HG03196 (cell line): Measurements from ENCODE around the gene TPO.
"Not testable (repeated sequence)": the region's sequence is repeated elsewhere in the genome, so short reads cannot be mapped to it uniquely, and the experiment has no call there.

Source experiments
- ATAC-seq: cut with Tn5 transposase; IDR thresholded peaks from one replicate; pipeline ENCODE4 v1.9.1; 2021; ENCODE audit not compliant: unreplicated experiment

TPO gene

DNA sequence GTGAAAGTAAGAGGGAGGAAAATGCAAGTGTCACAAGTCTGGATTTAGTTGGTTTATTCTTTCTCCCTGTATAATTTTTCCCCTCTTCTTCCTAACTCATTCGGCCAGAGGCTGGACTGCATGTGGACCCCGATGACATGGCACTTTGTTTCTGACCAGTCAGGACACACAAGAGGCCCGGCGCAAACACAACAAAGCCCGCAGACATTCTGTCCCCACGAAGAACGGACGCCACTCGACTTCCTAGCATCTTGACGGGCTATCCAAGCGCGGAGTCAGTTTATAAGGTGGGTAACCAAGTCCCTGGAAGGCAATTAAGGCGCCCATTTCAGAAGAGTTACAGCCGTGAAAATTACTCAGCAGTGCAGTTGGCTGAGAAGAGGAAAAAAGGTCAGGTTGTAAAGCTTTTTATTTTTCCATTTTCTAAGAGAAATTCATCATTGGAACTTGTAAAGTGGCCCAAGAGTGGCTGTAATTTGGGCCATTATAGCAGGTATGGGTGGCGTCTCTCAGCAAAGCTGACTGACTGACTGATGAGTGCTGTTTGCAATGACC lies at the start of gene TPO:
TPO (plus strand) TSS at position 308 of the 555 bp plus-strand sequence. CDS start 946 bp downstream, outside the sequence.
- no peak for ATAC-seq

- ATAC-seq: no peak
These were observed 46.6 kb upstream of the TPO start for GRCh38 chr2:1366546-1367134.

DNA sequence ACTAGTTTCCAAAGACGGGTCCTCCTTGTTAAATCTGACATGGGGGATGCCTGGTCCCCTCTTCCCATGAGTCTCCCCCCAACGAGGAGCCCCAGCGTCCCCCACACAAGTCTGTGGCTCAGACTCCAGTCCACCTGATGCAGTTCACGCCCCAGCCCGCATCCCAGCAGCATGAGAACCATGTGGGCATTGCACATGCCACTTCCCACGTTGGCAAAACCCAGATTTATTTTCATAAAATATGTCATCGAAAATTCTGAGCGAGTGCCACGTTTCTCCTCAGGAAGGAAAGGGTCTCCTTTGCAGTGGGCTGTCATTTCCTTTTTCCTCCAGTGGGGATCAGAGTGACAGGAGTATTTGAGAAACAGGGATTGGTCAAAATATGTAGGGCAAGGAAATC lies 45.7 kb upstream of the TPO start:
- no peak for ATAC-seq

- no peak for ATAC-seq
These were observed 43.4 kb upstream of the TPO start for GRCh38 chr2:1369905-1370304.

DNA sequence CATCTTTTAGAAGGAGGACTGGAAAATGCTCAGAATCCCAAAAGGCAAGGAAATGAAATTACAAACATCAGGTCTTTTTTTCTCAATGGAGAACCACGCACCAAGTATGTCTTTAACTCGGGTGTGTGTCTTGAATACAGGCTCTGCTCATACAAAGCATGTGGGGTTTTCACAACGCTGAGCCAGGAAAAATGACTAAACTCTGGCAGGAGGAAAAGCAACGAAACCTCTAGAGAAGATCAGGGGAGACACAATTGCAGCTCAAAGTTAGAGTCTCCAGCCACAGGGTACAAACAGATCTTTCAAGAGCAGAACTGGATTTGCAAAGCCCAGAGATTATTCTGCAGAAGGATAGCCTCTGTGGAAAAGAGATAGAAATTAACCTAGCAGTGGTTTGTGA lies 42.8 kb upstream of the TPO start:
- ATAC-seq: no peak

GRCh38 chr2:1371082-1371481 lies 42.2 kb upstream of the TPO start:
- no peak for ATAC-seq

DNA sequence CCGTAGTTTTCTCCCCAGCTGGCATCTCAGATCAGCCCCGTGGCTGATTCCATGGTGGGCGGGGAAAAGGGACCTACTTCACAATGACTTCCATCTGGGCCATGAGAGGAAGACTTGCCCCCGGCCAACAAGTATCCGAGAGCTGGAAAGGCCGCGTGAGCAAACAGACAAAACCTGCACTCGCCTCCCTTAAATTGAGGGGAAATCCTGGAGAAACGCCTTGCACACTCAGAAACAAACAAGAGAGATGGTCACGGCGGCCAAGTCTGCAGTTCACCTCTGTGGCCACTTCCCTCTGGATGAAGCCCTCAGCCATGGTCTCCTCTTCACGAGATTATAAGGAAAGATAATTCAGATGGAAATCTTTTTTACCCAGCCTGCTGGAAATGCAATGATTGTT lies 39.4 kb upstream of the TPO start:
- no peak for ATAC-seq

GRCh38 chr2:1374287-1374686 lies 39.0 kb upstream of the TPO start:
- no peak for ATAC-seq

DNA sequence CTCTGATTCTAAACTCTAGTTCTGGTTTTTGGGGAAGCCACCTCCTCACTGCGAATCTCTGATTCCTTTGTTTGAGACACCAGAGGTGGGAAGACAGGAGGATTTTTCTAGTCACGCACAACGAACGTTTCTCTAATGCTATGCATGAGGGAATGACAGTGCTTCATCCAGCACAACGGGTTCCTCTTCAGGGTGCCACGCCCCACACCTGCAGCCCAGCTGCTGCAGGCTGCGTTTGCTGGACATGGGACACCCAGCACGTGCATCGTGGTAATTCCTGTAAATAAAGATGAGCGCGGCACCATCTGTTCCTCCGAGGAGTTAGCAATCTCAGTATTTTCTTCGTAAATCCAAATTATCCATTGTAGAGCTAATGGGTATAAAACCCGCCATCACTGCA lies 37.5 kb upstream of the TPO start:
- ATAC-seq: no peak

DNA sequence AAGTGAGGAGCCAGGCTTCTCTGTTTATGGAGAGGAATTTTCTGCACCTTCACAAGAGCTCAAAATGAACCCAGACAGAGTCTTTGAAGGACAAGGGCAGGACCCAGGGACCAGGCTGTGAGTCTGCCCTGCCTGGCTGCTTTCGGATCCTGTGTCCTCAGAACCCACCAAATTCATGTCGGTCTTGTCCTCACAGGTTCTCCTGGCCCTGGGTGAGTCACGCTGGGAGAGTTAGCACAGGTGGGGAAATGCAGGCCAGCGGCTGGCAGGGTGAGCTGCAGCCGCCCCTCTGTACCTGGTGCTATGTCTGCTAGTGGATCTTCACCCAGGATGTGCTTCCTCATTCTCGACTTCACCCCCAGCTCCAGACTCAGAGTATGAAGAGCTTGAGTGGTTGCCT lies 35.8 kb upstream of the TPO start:
- ATAC-seq: no peak

DNA sequence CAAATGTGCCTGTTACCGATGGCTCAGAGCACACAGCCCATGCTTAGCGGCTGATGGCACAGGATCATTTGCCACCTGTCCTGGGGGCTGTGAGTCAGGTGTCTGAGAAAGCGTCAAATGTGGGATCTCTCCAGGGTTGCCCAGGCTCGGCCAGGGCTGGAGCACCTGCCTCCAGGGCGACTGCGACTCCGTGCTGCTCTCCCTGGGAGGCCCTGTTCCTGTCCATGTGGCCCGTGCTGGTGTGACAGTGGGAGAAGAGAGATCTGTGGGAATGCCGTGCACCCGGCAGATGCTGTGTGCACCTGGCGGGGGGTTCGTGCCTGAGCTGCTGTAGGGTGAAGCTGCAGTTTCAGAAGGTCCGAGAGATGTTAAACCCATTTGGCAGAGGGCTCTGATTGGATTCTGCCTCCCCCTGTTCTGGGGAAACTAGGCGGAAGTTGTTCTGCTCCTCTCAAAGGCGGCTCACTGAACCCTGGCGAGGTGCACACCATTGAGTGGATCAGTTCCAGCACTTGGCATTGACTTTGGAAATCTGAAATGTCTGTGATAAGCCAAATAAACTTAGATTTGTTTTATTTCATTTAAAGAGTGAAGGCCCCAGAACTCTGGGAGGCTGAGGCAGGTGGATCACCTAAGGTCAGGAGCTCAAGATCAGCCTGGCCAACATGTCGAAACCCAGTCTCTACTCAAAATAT lies 34.7 kb upstream of the TPO start:
- no peak for ATAC-seq

DNA sequence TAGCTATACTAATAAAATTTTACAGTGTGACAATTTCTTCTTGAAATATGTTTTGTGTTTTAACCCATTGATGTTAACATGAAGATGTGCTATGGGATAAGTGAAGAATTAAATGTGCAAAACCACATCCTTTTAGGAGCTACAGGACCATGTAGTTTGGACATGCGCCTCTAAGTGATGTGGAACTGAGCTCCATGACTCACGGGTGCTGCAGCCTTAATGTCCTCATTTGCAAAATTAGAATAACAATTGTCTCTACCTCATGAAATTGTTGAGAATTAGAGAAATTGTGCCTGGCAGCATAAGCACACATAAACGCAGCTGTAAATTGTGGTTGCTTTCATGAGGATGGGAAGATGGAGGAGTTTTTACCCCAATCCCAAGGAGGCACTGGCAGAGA lies 31.6 kb upstream of the TPO start:
- no peak for ATAC-seq

GRCh38 chr2:1387954-1388725 lies 25.1 kb upstream of the TPO start:
- not testable (repeated sequence) for ATAC-seq

GRCh38 chr2:1390118-1390517 lies 23.1 kb upstream of the TPO start:
- ATAC-seq: not testable (repeated sequence)

GRCh38 chr2:1393321-1393720 lies 19.9 kb upstream of the TPO start:
- no peak for ATAC-seq

GRCh38 chr2:1394709-1395408 lies 18.4 kb upstream of the TPO start:
- ATAC-seq: no peak

GRCh38 chr2:1397350-1397749 lies 15.9 kb upstream of the TPO start:
- no peak for ATAC-seq

DNA sequence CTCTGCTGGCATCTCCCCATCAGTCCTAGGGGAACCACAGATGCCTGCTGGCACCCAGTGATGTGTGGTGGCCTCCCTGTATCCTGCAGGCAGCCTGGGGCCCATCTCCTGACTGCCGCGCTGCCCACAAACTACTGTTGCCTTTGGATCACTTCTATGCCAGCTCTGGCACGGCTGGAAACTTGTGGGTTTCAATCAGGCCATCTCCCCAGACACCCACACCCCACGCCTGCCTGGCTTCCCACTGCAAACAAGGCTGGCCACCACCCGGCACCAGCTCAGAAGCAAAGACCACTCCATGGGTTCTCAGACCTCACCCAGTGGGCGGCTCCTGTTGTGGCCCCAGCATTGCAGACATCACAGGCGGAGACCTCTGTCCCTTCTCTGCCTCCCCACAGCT lies 15.1 kb upstream of the TPO start:
- ATAC-seq: no peak

- ATAC-seq: no peak
These were observed 12.1 kb upstream of the TPO start for GRCh38 chr2:1400943-1401735.

- ATAC-seq: no peak
These were observed 11.2 kb upstream of the TPO start for GRCh38 chr2:1402064-1402463.

- no peak for ATAC-seq
These were observed 9.7 kb upstream of the TPO start for GRCh38 chr2:1403565-1403964.
